Common myeloid progenitor, CD34-positive (primary cell): Measurements from ENCODE around the gene ADAMTS14.

Experiments used
- CTCF ChIA-PET: fragments of 350-600 bp; sonication (Branson Sonifier 250); formaldehyde crosslinking; loops from one replicate; lab custom pipeline; 2021; ENCODE audit warnings: antibody characterized with exemption; lab: Charles Lee
- POLR2A ChIA-PET: fragments of 350-600 bp; sonication (Branson Sonifier 250); formaldehyde crosslinking; loops from one replicate; lab custom pipeline; 2021; ENCODE audit warnings: antibody characterized with exemption; lab: Charles Lee
- DNase-seq, 3 donors: peaks; one replicate each; pipeline versions ENCODE4 v3.0.0 to v3.0.0-alpha.2; 2013
- H3K27ac ChIP-seq, 2 experiments: 1 replicate in 1 of 2; 2 replicates in 1 of 2; pipeline ENCODE4 v1.7.0; 2013; ENCODE audit warnings: inconsistent platforms in 2 of 2, low read length in 2 of 2, mild to moderate bottlenecking in 2 of 2, low read depth in 1 of 2, moderate library complexity in 1 of 2; ENCODE audit not compliant: severe bottlenecking in 2 of 2, insufficient read depth in 1 of 2, poor library complexity in 1 of 2
- H3K27me3 ChIP-seq, 5 experiments: replicated peaks in 2 of 5; 1 replicate in 3 of 5; 2 replicates in 2 of 5; pipeline versions ENCODE4 v1.6.1 to v1.7.0; 2013; ENCODE audit warnings: low read length in 4 of 5, mild to moderate bottlenecking in 2 of 5, moderate library complexity in 2 of 5, inconsistent platforms in 1 of 5; ENCODE audit not compliant: insufficient read depth in 5 of 5, control insufficient read depth in 4 of 5
- H3K36me3 ChIP-seq, 4 experiments: 1 replicate in 2 of 4; 2 replicates in 2 of 4; pipeline versions ENCODE4 v1.6.1 to v1.7.0; 2013; ENCODE audit warnings: low read length in 3 of 4, control low read depth in 1 of 4, mild to moderate bottlenecking in 1 of 4; ENCODE audit not compliant: control insufficient read depth in 4 of 4, insufficient read depth in 4 of 4
- H3K4me1 ChIP-seq, 4 experiments: 1 replicate in 3 of 4; 2 replicates in 1 of 4; pipeline versions ENCODE4 v1.6.1 to v1.7.1; 2013; ENCODE audit warnings: low read length in 3 of 4, mild to moderate bottlenecking in 3 of 4, control low read depth in 1 of 4, inconsistent platforms in 1 of 4, moderate library complexity in 1 of 4; ENCODE audit not compliant: control insufficient read depth in 4 of 4, insufficient read depth in 4 of 4; ENCODE audit errors: control extremely low read depth in 1 of 4
- H3K4me3 ChIP-seq, 7 experiments: 1 replicate in 4 of 7; 2 replicates in 3 of 7; pipeline versions ENCODE4 v1.5.1 to v1.7.0; 2013; ENCODE audit warnings: mild to moderate bottlenecking in 7 of 7, low read length in 6 of 7, moderate library complexity in 6 of 7, inconsistent platforms in 2 of 7, low read depth in 2 of 7, control low read depth in 1 of 7; ENCODE audit not compliant: insufficient read depth in 4 of 7, control insufficient read depth in 1 of 7; ENCODE audit errors: extremely low read depth in 1 of 7
- H3K9me3 ChIP-seq, 5 experiments: 1 replicate in 4 of 5; 2 replicates in 1 of 5; pipeline versions ENCODE4 v1.6.1 to v1.7.1; 2013; ENCODE audit warnings: low read length in 4 of 5, mild to moderate bottlenecking in 2 of 5, inconsistent platforms in 1 of 5, low read depth in 1 of 5, moderate library complexity in 1 of 5; ENCODE audit not compliant: control insufficient read depth in 4 of 5, insufficient read depth in 2 of 5; ENCODE audit errors: control extremely low read depth in 1 of 5
- WGBS: methylation state at CpG from one replicate; pipeline ENCODE4 v1.1.5; 2013; ENCODE audit not compliant: insufficient coverage; 5-methylcytosine and 5-hydroxymethylcytosine counted together

Gene ADAMTS14

GRCh38 chr10:70773965-70774809 is 101.9 kb downstream of the ADAMTS14 start:
- Histone ChIP-seq H3K36me3 (no peaks in the 10 kb centered on the region), H3K27ac (no peak overlapping the region), H3K4me1 (no peaks in the 10 kb centered on the region), H3K4me3 (no peak overlapping the region), H3K9me3 (no peaks in the 10 kb centered on the region), H3K27me3 (no peaks in the 10 kb centered on the region)
- WGBS: 88% methylated on average over 11 of the region's 14 CpGs
- no peak for DNase-seq
- POLR2A ChIA-PET: no interaction called here
- CTCF ChIA-PET: interaction anchor here (1.8 kb wide), 1 partner anchor 18 kb away, joined by 4 read pairs; no protein-coding TSS in a partner anchor

- ChIA-PET POLR2A (no interaction called here), CTCF (interaction anchor here (1.8 kb wide), 1 partner anchor 18 kb away, joined by 4 read pairs; no protein-coding TSS in a partner anchor)
- Histone ChIP-seq H3K27ac (no peak overlapping the region), H3K4me1 (no peaks in the 10 kb centered on the region), H3K9me3 (no peaks in the 10 kb centered on the region), H3K4me3 (no peak overlapping the region), H3K36me3 (no peaks in the 10 kb centered on the region), H3K27me3 (no peaks in the 10 kb centered on the region)
- 88% methylated on average over 11 of the region's 14 CpGs for WGBS
- no peak for DNase-seq
These were observed 102.7 kb downstream of the ADAMTS14 start for GRCh38 chr10:70774810-70775678.

GRCh38 chr10:70775679-70776454 is 103.6 kb downstream of the ADAMTS14 start:
- H3K4me3 ChIP-seq: no peak overlapping the region
- no peaks in the 10 kb centered on the region for H3K27me3 ChIP-seq
- CTCF ChIA-PET: no interaction called here
- no peaks in the 10 kb centered on the region for H3K9me3 ChIP-seq
- no peaks in the 10 kb centered on the region for H3K4me1 ChIP-seq
- H3K27ac ChIP-seq: no peak overlapping the region
- WGBS: 97% methylated on average over 13 of the region's 13 CpGs
- no peak for DNase-seq
- POLR2A ChIA-PET: no interaction called here
- no peaks in the 10 kb centered on the region for H3K36me3 ChIP-seq

- POLR2A ChIA-PET: no interaction called here
- H3K4me3 ChIP-seq: no peak overlapping the region
- no peaks in the 10 kb centered on the region for H3K4me1 ChIP-seq
- DNase-seq: no peak
- no peaks in the 10 kb centered on the region for H3K9me3 ChIP-seq
- H3K27ac ChIP-seq: no peak overlapping the region
- WGBS: 86% methylated on average over 6 of the region's 11 CpGs
- H3K27me3 ChIP-seq: no peaks in the 10 kb centered on the region
- CTCF ChIA-PET: interaction anchor here (1.7 kb wide), 1 partner anchor 227 kb away, joined by 7 read pairs; no protein-coding TSS in a partner anchor
- no peaks in the 10 kb centered on the region for H3K36me3 ChIP-seq
These were observed 104.2 kb downstream of the ADAMTS14 start for GRCh38 chr10:70776455-70777005.

- no peaks in the 10 kb centered on the region for H3K27me3 ChIP-seq
- no peaks in the 10 kb centered on the region for H3K36me3 ChIP-seq
- WGBS: 95% methylated on average over 15 of the region's 18 CpGs
- DNase-seq: no peak
- H3K4me1 ChIP-seq: peaks cover 0 to 1% (median 0%) of the 10 kb centered on the region in 4 experiments
- no peaks in the 10 kb centered on the region for H3K9me3 ChIP-seq
- ChIA-PET CTCF (interaction anchor here (1.6 to 1.7 kb wide), 2 partner anchors 10 to 228 kb away, joined by 4 to 7 read pairs; no protein-coding TSS in a partner anchor), POLR2A (no interaction called here)
- no peak overlapping the region for H3K4me3 ChIP-seq
- H3K27ac ChIP-seq: no peak overlapping the region
These were observed 105.0 kb downstream of the ADAMTS14 start for GRCh38 chr10:70777063-70777875.
